Activated T-helper 1 cell treated with anti-CD3 and anti-CD28 coated beads, Interleukin-12 subunit alpha, Interleukin-12 subunit beta, Interleukin-2, Interleukin-4 antibody, amounts not matched to agents 30 ng/mL and 10 ng/mL and 1 ng/mL, durations not matched to agents 14 hours and 24 hours and 36 hours (primary cell): Measurements from ENCODE around the gene LDLRAD3. TPM values are rescaled to one million over a fixed set of nuclear protein-coding genes. Genes with fewer than 3 reads are reported as not detected.

Experiments
- DNase-seq: peaks from one replicate; pipeline ENCODE4 v3.0.0; 2021; ENCODE audit warnings: low spot score
- H3K27ac Mint-ChIP-seq: one replicate; pipeline ENCODE4 v1.8.0; 2021; ENCODE audit warnings: mild to moderate bottlenecking, mixed read lengths
- H3K27me3 Mint-ChIP-seq: one replicate; pipeline ENCODE4 v1.8.0; 2022; ENCODE audit warnings: mild to moderate bottlenecking, moderate library complexity, mixed read lengths; ENCODE audit not compliant: insufficient read depth
- H3K36me3 Mint-ChIP-seq: one replicate; pipeline ENCODE4 v1.8.0; 2021; ENCODE audit warnings: low read depth, mixed read lengths
- H3K4me1 Mint-ChIP-seq: one replicate; pipeline ENCODE4 v1.8.0; 2021; ENCODE audit warnings: low read depth, mixed read lengths
- H3K4me3 Mint-ChIP-seq: one replicate; pipeline ENCODE4 v1.8.0; 2021; ENCODE audit warnings: mild to moderate bottlenecking, moderate library complexity, mixed read lengths
- H3K9me3 Mint-ChIP-seq: one replicate; pipeline ENCODE4 v1.8.0; 2021; ENCODE audit warnings: mixed read lengths
- intact Hi-C: fragments of 100-400 bp; cut with micrococcal nuclease; formaldehyde crosslinking; loops from one replicate; pipeline ENCODE4 v1.15.1; 2024
- total RNA-seq: library from RNA; stranded (reverse); gene quantifications from 2 replicates; pipeline ENCODE4 v1.2.3, GENCODE V29; 2022

LDLRAD3 gene
- total RNA-seq, 1 donor from 2014 or later: 0.57 TPM

DNA sequence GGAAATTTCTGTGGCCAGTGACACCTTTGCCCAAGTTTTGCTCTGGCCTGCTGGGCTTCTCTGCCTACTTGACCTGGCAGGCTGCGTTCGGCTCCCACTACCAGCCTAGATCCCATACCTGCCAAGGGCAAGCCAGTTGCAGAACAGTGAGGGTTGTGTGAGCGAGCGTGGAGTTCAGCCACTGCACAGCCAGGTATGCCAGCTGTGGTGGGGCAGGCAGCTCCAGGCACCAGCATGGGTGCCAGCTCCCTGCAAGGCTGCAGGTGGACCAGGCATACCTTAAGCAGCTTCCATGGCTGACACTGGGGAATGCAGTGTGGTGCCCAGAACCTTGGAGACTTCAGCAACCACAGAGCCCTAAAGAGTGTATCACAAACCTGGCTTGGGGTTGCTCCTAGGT is 133.5 kb downstream of the LDLRAD3 start:
- no peaks in the 10 kb centered on the region for H3K36me3 Mint-ChIP-seq
- H3K27me3 Mint-ChIP-seq: peaks cover 4% of the 10 kb centered on the region
- H3K27ac Mint-ChIP-seq: no peak overlapping the region
- intact Hi-C loops: no loop called here
- H3K4me3 Mint-ChIP-seq: no peak overlapping the region
- H3K4me1 Mint-ChIP-seq: no peaks in the 10 kb centered on the region
- no peaks in the 10 kb centered on the region for H3K9me3 Mint-ChIP-seq
- DNase-seq: no peak

DNA sequence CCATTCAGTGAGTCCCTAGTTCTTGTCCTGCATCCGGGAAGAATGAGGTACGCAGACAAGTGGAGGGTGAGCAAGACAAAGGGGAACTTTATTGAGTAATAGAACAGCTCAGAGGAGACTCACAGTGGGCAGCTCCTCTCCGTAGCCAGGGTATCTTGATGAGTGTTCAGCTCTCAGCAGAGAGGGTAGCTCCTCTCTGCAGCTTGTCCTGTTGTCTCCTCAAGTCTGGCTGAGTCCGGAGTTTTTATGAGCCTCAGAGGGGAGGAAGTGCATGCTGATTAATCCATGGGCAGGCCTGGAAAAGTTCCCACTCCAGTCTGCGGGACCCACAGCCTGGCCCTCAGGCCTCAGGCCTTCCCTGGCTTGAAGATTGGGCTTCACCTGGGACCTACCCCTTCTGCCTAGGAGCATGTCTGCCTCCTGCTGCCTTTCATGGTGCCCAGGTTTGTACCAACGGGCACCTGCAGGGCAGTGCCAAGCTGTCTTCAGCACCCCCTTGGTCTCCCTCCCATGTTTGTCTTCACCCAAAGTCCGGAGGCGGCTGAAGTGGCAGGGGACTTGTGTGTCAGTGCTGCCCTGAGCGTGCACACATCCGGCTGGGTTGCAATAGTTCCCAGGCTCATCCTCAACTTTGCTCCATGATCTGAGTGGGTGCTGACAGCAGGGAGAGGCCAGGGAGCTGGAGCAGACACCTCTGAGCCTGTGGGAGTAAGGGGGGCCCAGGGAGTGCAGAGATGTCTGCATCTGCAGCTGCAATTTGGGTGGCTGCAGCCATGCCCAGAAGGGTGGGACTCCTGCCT is 134.2 kb downstream of the LDLRAD3 start:
- H3K36me3 Mint-ChIP-seq: no peaks in the 10 kb centered on the region
- H3K27me3 Mint-ChIP-seq: peaks cover under 1% of the 10 kb centered on the region
- DNase-seq: no peak
- H3K4me3 Mint-ChIP-seq: no peak overlapping the region
- no peaks in the 10 kb centered on the region for H3K9me3 Mint-ChIP-seq
- intact Hi-C loops: no loop called here
- no peak overlapping the region for H3K27ac Mint-ChIP-seq
- H3K4me1 Mint-ChIP-seq: no peaks in the 10 kb centered on the region

DNA sequence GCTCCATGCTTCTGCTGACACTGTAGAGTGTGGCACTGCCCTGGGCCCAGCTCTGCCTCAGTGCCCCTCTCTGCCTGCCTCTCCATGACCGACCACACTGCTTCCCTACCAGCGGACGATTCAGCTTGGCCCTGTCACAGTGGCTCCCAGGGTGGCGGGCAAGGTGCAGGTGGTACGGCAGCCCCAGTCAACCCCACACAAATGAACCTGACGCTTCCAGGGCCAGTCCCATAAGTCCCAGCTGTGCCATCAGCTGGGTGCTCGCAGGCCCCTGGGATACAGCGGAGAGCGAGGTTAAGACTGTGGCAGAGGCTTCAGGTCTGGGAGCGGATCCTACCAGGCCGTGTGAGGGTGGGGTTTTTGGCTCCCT is 134.8 kb downstream of the LDLRAD3 start:
- Mint-ChIP-seq H3K4me1 (no peaks in the 10 kb centered on the region), H3K36me3 (no peaks in the 10 kb centered on the region), H3K27me3 (no peaks in the 10 kb centered on the region), H3K4me3 (no peak overlapping the region), H3K9me3 (no peaks in the 10 kb centered on the region), H3K27ac (no peak overlapping the region)
- no peak for DNase-seq
- intact Hi-C loops: no loop called here

DNA sequence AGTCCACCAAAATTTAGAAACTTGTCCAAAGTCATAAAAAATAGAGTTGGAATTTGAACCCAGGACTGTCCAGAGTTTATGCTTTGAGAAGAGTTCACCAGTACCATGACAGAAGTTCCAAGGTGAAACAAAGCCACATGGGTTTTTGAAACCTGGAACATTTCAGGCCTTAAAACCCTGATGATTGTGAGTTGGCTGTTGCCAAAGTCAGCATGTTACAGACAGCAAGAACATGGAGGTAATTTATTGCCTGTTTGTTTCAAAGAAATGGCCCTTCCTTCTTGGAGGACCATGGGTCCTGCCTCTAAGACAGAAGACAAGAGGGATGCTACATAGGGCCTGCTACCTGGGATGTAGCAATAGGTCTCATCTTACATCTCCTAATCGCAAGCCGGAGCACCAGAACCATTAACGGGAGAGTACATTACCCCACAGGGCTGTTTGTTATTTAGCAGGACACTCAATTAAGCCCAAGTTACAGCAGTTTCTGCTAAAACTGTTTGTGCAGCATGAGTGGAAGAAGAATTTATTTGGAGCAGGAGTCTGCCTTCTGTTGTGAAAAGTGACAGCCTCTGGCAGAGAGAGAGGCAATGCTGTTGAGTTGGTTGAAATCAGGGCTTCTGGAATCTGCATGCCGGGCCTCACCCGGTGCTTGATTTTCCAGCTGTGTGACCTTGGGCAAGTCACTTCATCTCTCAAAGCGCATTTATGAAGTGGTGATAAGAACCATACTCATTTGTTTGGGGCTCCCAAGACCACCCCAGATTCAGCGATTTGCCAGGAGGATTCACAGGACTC is 136.2 kb downstream of the LDLRAD3 start:
- intact Hi-C loops: no loop called here
- DNase-seq: no peak
- Mint-ChIP-seq H3K36me3 (no peaks in the 10 kb centered on the region), H3K27me3 (no peaks in the 10 kb centered on the region), H3K4me3 (no peak overlapping the region), H3K27ac (no peak overlapping the region), H3K9me3 (no peaks in the 10 kb centered on the region), H3K4me1 (no peaks in the 10 kb centered on the region)

DNA sequence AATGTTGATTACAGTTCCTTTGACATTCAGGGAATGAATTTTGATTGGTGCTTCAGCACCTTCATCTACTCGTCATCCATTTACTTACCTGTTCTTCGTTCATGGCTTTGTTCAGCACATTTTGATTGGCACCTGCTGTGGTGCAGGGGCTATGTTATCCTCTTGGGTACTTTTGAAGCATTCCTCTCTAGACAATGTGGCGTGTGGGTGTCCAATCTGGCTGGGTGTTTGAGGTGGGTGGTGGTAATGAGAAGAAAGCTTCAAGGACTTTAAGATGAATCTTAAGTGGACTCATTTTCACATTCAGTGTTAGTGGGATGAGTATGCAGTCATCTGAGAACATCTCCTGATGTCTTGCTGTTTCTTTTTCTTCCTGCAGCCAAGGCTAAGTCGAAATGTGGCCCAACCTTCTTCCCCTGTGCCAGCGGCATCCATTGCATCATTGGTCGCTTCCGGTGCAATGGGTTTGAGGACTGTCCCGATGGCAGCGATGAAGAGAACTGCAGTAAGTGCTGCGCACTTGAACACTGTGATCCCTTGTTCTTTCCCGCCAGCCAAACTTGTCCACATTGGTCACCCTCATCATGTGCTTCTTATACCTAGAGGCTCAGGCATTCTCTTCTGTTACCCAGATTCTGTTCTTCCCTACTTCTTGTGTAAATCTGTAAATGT is 137.5 kb downstream of the LDLRAD3 start:
- intact Hi-C loops: no loop called here
- Mint-ChIP-seq H3K4me3 (no peak overlapping the region), H3K9me3 (no peaks in the 10 kb centered on the region), H3K4me1 (no peaks in the 10 kb centered on the region), H3K36me3 (no peaks in the 10 kb centered on the region), H3K27me3 (no peaks in the 10 kb centered on the region), H3K27ac (no peak overlapping the region)
- no peak for DNase-seq

DNA sequence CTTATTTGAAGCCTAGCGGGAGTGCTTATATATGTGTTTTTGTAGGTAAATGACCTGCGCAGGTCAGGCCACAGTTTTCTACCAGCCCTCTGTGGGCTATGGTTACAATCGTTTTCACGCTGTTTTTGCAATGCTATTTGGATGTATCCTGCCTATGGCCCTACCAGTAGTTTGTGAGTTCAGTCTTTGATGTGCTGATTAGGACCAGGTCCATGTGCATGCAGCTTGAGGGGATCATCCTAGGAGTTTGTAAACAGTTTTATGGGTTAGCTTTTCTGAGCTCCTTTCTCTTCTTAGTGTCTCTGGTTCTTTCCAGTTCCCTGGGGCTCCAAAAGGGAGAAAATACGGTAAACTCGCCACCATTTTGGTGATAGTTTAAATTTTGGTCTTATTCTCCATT is 142.5 kb downstream of the LDLRAD3 start:
- Mint-ChIP-seq H3K36me3 (no peaks in the 10 kb centered on the region), H3K27me3 (peaks cover 7% of the 10 kb centered on the region), H3K4me1 (no peaks in the 10 kb centered on the region), H3K9me3 (no peaks in the 10 kb centered on the region), H3K27ac (no peak overlapping the region), H3K4me3 (no peak overlapping the region)
- no peak for DNase-seq
- intact Hi-C loops: no loop called here

DNA sequence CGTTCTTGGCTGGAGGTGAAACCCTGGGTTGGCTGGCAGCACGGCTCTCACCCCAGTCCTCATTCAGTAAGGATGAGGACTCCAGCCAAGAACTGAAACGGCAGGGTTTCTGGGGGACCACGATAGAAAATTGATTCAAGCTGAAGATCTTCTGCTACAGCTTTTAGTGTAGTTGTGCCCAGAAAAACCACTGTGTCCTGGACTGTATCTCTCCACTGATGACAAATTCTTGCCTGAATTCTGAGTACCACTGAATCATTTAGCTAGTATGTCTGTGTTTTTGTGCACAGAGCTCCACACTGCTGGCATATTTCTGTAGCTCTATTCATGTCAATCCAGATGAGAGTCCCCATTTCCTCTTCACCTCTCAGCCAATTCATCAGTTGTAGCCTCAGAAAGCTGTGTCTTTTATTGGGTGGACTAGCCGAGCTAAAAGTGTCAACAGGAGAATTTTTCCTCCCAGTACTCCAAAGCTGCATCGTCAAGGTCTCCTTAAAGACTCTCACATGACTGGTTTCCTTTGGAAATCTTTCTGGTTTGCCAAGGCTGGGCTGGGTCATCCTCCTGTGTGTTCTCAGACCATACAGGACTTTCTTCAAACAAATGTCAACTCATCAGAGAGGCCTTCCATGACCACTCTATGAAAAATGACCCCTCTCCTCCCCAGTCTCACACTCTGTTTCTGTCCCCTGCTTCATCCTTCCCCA is 144.6 kb downstream of the LDLRAD3 start:
- H3K9me3 Mint-ChIP-seq: peaks cover under 1% of the 10 kb centered on the region
- no peaks in the 10 kb centered on the region for H3K4me1 Mint-ChIP-seq
- DNase-seq: no peak
- no peak overlapping the region for H3K27ac Mint-ChIP-seq
- peaks cover 12% of the 10 kb centered on the region for H3K27me3 Mint-ChIP-seq
- no peak overlapping the region for H3K4me3 Mint-ChIP-seq
- no peaks in the 10 kb centered on the region for H3K36me3 Mint-ChIP-seq
- intact Hi-C loops: no loop called here

DNA sequence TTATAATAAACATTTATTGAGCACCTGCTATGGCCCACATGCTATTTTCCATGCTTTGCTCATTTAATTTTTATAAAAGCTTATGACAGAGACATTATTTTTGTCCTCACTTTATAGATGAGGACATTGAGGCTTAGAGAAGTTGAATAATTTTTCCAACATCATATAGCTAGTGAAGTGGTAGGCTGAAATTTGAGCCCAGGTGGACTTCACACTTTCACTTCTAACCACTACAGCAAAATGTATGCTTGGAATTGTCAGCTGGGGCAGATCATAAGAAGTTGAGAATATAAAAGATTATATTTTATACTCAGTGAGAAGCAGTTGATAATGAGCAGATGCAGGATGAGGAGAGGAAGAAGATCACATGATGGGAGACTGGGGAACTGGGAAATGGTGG is 146.1 kb downstream of the LDLRAD3 start:
- DNase-seq: no peak
- Mint-ChIP-seq H3K27me3 (peaks cover 16% of the 10 kb centered on the region), H3K4me1 (no peaks in the 10 kb centered on the region), H3K9me3 (peaks cover 4% of the 10 kb centered on the region), H3K27ac (no peak overlapping the region), H3K36me3 (no peaks in the 10 kb centered on the region), H3K4me3 (no peak overlapping the region)
- intact Hi-C loops: no loop called here

DNA sequence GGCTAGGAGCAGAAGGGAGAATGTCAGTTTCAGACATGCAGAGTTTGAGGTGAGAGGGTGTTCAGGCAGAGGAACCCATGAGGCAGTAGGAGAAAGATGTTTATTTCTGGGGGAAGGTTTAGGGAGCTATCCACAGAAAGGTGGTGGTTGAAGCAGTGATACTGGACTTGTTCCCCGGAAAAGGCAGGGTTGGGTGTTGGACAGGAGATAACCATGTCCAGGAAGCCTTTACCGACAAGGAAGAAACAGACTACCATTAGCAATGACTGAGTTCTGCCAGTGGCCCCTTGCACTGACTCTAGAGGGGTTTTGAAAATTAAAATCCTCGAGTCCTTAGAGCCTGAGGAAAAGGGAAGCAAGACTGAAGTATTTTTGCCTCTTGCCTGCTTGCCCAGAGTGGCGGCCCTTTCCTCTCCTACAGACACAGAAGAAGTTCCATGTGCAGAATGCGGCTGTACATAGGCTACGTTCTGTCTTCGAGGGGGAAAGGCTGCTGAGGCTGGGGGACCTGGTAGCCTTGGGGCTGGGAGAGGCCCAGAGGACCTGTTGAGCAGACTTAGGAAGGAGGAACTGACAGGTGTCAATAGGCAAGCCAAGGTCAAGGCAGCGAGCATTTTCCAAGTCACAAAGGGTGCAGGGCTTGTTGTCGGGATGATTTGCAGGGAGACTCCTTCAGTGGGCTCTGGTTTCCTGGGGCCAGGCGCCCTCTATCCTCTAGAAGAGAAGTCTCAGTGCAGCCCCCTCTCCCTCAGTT is 146.7 kb downstream of the LDLRAD3 start:
- intact Hi-C loops: no loop called here
- Mint-ChIP-seq H3K4me3 (no peak overlapping the region), H3K36me3 (no peaks in the 10 kb centered on the region), H3K27ac (no peak overlapping the region), H3K27me3 (peaks cover 16% of the 10 kb centered on the region), H3K4me1 (no peaks in the 10 kb centered on the region), H3K9me3 (peaks cover 4% of the 10 kb centered on the region)
- DNase-seq: no peak

DNA sequence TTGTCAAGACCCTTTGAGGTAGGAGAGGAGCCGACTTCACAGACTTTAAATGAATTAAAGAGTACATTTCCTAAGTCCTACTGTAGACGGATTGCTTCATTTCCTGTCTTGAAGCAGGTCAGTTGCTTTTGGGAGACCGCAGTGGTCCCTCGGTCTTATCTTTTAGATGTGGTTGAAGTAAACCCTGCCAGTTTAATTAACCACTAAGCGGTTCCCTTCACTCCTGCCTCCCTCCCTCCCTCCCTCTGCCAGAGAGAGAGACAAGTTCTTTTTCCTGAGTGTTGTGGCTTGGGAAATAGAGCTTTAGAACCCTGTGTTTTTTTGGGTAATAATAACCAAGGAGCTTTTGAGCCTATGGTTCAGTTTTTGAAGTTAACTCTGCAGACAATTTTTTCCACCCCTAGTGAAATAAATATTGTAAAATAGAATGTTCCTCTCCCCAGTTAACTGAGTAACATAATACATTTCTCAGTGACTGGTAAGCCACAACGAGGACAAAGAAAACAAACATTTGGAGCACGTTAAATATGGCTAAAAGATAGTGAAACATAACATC is 147.5 kb downstream of the LDLRAD3 start:
- Mint-ChIP-seq H3K27me3 (peaks cover 16% of the 10 kb centered on the region), H3K4me1 (no peaks in the 10 kb centered on the region), H3K4me3 (no peak overlapping the region), H3K27ac (no peak overlapping the region), H3K36me3 (no peaks in the 10 kb centered on the region), H3K9me3 (peaks cover 4% of the 10 kb centered on the region)
- no peak for DNase-seq
- intact Hi-C loops: no loop called here

DNA sequence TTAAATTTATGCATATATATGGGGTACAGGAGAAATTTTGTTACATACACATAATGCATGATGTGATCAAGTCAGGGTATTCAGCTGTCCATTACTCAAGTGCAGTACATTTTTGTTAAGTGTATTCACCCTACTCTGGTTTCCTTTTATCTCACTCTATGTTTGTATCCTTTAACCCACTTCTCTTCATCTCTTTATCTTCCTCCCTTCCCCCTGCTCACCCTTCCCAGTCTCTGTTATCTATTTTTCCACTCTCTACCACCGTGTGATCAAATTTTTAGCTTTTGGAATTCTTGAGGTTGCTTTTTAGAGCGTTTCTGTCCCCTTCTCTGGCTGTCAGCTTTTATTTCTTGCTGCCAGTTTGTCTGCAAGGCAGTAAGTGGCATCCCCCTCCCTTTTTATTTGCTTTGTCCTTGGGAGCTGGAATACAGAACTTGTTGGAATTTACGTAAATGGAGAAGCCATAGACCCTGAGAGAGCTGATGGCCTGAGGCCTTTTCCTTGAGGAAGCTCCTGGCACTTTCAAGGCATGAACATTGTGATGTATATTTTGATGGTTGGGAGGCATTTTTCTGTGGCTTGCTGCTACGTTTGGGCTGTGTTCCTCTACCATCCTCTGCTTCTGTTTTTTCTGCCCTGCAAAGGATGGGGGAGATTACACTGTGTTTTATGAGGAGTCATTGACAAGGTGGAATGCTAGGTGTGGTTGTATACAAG is 148.6 kb downstream of the LDLRAD3 start:
- H3K4me3 Mint-ChIP-seq: no peak overlapping the region
- no peaks in the 10 kb centered on the region for H3K36me3 Mint-ChIP-seq
- H3K27me3 Mint-ChIP-seq: peaks cover 16% of the 10 kb centered on the region
- H3K27ac Mint-ChIP-seq: no peak overlapping the region
- intact Hi-C loops: no loop called here
- DNase-seq: no peak
- H3K4me1 Mint-ChIP-seq: no peaks in the 10 kb centered on the region
- peaks cover 4% of the 10 kb centered on the region for H3K9me3 Mint-ChIP-seq
